ENCODE results near the gene FANCL. TPM values are rescaled to one million over a fixed set of nuclear protein-coding genes. Genes with fewer than 3 reads are reported as not detected.

Gene FANCL
- total RNA-seq, 1 experiment from 2014 or later, result 25.7 TPM

GRCh38 chr2:58204195-58204959 lies 36.7 kb downstream of the FANCL start:
- Histone ChIP-seq H3K4me3 (ENCODE audit: low read depth in 2 of 2, low read length in 2 of 2) (no peak overlapping the region), H3K27ac (ENCODE audit: low read length) (peak overlapping the region; percentile 34; the same call in 1 of the 2 replicates), H3K9me3 (ENCODE audit: control insufficient read depth, insufficient read depth, low read depth, low read length) (no peaks in the 10 kb centered on the region), H3K4me1 (ENCODE audit: control insufficient read depth, insufficient read depth, low read length) (peaks cover 14% of the 10 kb centered on the region), H3K36me3 (ENCODE audit: control insufficient read depth, insufficient read depth, low read length) (peaks cover 6% of the 10 kb centered on the region; the same call in 1 of the 2 replicates), H3K27me3 (ENCODE audit: control insufficient read depth, insufficient read depth, low read length) (no peaks in the 10 kb centered on the region)
- BruUV-seq (replicated peaks), result no TSS peak
- ChIA-PET CTCF (no interaction called here), POLR2A (no interaction called here)
- ATAC-seq (peak; percentile 95), DNase-seq (ENCODE audit: low read depth, low spot score) (peak; percentile 43)
- intact Hi-C loops (cut with micrococcal nuclease; ENCODE audit: unreplicated experiment) (no loop called here), in situ Hi-C loops (cut with HindIII; ENCODE audit: low pct_unique_long_range_greater_than_20kb, low sequenced_read_pairs) (no loop called here)
- TF ChIP-seq CTCF (IDR thresholded peaks at IDR 0.05) (no peak), REST (IDR thresholded peaks at IDR 0.05; ENCODE audit: insufficient read depth in 1 of 2, low read depth in 2 of 2, low read length in 1 of 2) (no peak), TCF7L2 (IDR thresholded peaks at IDR 0.05; ENCODE audit: low read depth, low read length) (peak; percentile 86)

GRCh38 chr2:58203018-58203417 lies 38.1 kb downstream of the FANCL start:
- peaks cover 6% of the 10 kb centered on the region; the same call in 1 of the 2 replicates for H3K36me3 ChIP-seq (ENCODE audit: control insufficient read depth, insufficient read depth, low read length)
- no peaks in the 10 kb centered on the region for H3K9me3 ChIP-seq (ENCODE audit: control insufficient read depth, insufficient read depth, low read depth, low read length)
- TF ChIP-seq REST (IDR thresholded peaks at IDR 0.05; ENCODE audit: insufficient read depth in 1 of 2, low read depth in 2 of 2, low read length in 1 of 2), result no peak
- no peak for TF ChIP-seq SIN3A (IDR thresholded peaks at IDR 0.05; ENCODE audit: borderline replicate concordance, insufficient read depth, low read depth, low read length)
- no peak overlapping the region for H3K4me3 ChIP-seq (ENCODE audit: low read depth in 2 of 2, low read length in 2 of 2)
- no TSS peak for BruUV-seq (replicated peaks)
- POLR2A ChIA-PET, result no interaction called here
- CTCF ChIA-PET, result no interaction called here
- intact Hi-C loops (cut with micrococcal nuclease; ENCODE audit: unreplicated experiment) (no loop called here), in situ Hi-C loops (cut with HindIII; ENCODE audit: low pct_unique_long_range_greater_than_20kb, low sequenced_read_pairs) (no loop called here)
- ATAC-seq (no peak), DNase-seq (ENCODE audit: low read depth, low spot score) (no peak)
- no peak overlapping the region for H3K27ac ChIP-seq (ENCODE audit: low read length)
- H3K4me1 ChIP-seq (ENCODE audit: control insufficient read depth, insufficient read depth, low read length), result peaks cover 14% of the 10 kb centered on the region
- H3K27me3 ChIP-seq (ENCODE audit: control insufficient read depth, insufficient read depth, low read length), result no peaks in the 10 kb centered on the region
